ENCODE measurements around the gene SLC35B3.

SLC35B3 gene

DNA sequence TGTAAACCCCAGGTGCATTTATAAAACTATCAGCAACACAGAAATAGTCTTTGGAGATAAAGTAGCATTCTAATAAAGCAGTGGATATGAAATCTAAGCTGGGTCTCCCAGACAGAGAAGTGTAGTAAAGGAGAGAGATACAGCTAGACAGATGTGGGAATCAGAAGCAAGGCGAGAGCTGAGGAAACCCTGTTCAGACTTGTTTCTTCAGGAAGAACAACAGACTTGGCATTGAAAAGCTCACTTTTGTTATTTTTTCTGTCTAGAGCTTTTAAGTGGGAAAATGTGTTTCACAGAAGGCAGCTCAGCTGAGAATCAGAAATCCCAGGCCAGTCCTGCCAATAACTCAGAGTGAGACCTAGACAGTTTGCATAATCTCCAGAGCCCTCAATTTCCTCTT is 52.9 kb downstream of the SLC35B3 start:
- no peak for ATAC-seq
- no peak for TF ChIP-seq ARNTL (CRISPR knock-in tag; IDR thresholded peaks at IDR 0.05; ENCODE audit: borderline replicate concordance, low read depth)
- no peak for TF ChIP-seq CSDC2 (CRISPR knock-in tag; IDR thresholded peaks at IDR 0.05)
- TF ChIP-seq ZNF8 (CRISPR knock-in tag; IDR thresholded peaks at IDR 0.05), result no peak
- no peak for TF ChIP-seq ZNF565 (CRISPR knock-in tag; conservative IDR thresholded peaks at IDR 0.05; ENCODE audit: low read depth)
- TF ChIP-seq ISL1 (CRISPR knock-in tag; IDR thresholded peaks at IDR 0.05), result no peak
- TF ChIP-seq, protein P1, sequence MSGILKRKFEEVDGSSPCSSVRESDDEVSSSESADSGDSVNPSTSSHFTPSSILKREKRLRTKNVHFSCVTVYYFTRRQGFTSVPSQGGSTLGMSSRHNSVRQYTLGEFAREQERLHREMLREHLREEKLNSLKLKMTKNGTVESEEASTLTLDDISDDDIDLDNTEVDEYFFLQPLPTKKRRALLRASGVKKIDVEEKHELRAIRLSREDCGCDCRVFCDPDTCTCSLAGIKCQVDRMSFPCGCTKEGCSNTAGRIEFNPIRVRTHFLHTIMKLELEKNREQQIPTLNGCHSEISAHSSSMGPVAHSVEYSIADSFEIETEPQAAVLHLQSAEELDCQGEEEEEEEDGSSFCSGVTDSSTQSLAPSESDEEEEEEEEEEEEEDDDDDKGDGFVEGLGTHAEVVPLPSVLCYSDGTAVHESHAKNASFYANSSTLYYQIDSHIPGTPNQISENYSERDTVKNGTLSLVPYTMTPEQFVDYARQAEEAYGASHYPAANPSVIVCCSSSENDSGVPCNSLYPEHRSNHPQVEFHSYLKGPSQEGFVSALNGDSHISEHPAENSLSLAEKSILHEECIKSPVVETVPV (CRISPR knock-in tag; IDR thresholded peaks at IDR 0.05), result no peak
- TF ChIP-seq TOX (CRISPR knock-in tag; IDR thresholded peaks at IDR 0.05; ENCODE audit: borderline replicate concordance), result no peak
- TF ChIP-seq SNAI2 (CRISPR knock-in tag; IDR thresholded peaks at IDR 0.05), result no peak
- no peak for TF ChIP-seq OSR1 (CRISPR knock-in tag; IDR thresholded peaks at IDR 0.05)
- no peak for TF ChIP-seq ZC3H10 (CRISPR knock-in tag; IDR thresholded peaks at IDR 0.05)
- no peak for TF ChIP-seq BACH2 (CRISPR knock-in tag; IDR thresholded peaks at IDR 0.05; ENCODE audit: borderline replicate concordance)
- TF ChIP-seq, protein P2, sequence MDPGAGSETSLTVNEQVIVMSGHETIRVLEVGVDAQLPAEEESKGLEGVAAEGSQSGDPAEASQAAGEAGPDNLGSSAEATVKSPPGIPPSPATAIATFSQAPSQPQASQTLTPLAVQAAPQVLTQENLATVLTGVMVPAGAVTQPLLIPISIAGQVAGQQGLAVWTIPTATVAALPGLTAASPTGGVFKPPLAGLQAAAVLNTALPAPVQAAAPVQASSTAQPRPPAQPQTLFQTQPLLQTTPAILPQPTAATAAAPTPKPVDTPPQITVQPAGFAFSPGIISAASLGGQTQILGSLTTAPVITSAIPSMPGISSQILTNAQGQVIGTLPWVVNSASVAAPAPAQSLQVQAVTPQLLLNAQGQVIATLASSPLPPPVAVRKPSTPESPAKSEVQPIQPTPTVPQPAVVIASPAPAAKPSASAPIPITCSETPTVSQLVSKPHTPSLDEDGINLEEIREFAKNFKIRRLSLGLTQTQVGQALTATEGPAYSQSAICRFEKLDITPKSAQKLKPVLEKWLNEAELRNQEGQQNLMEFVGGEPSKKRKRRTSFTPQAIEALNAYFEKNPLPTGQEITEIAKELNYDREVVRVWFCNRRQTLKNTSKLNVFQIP (CRISPR knock-in tag; IDR thresholded peaks at IDR 0.05; ENCODE audit: borderline replicate concordance, low read depth), result no peak
- TF ChIP-seq RARB (CRISPR knock-in tag; IDR thresholded peaks at IDR 0.05), result no peak
- no peak for TF ChIP-seq TCF4 (CRISPR knock-in tag; IDR thresholded peaks at IDR 0.05; ENCODE audit: borderline replicate concordance)
- no peak for TF ChIP-seq ZFP30 (CRISPR knock-in tag; IDR thresholded peaks at IDR 0.05)
- TF ChIP-seq ESRRG (CRISPR knock-in tag; IDR thresholded peaks at IDR 0.05), result no peak
- no peak for TF ChIP-seq GLIS3 (CRISPR knock-in tag; IDR thresholded peaks at IDR 0.05)
- TF ChIP-seq, protein P3, sequence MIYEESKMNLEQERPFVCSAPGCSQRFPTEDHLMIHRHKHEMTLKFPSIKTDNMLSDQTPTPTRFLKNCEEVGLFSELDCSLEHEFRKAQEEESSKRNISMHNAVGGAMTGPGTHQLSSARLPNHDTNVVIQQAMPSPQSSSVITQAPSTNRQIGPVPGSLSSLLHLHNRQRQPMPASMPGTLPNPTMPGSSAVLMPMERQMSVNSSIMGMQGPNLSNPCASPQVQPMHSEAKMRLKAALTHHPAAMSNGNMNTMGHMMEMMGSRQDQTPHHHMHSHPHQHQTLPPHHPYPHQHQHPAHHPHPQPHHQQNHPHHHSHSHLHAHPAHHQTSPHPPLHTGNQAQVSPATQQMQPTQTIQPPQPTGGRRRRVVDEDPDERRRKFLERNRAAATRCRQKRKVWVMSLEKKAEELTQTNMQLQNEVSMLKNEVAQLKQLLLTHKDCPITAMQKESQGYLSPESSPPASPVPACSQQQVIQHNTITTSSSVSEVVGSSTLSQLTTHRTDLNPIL (CRISPR knock-in tag; IDR thresholded peaks at IDR 0.05; ENCODE audit: low read depth), result no peak
- TF ChIP-seq, protein P4, sequence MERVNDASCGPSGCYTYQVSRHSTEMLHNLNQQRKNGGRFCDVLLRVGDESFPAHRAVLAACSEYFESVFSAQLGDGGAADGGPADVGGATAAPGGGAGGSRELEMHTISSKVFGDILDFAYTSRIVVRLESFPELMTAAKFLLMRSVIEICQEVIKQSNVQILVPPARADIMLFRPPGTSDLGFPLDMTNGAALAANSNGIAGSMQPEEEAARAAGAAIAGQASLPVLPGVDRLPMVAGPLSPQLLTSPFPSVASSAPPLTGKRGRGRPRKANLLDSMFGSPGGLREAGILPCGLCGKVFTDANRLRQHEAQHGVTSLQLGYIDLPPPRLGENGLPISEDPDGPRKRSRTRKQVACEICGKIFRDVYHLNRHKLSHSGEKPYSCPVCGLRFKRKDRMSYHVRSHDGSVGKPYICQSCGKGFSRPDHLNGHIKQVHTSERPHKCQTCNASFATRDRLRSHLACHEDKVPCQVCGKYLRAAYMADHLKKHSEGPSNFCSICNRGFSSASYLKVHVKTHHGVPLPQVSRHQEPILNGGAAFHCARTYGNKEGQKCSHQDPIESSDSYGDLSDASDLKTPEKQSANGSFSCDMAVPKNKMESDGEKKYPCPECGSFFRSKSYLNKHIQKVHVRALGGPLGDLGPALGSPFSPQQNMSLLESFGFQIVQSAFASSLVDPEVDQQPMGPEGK (CRISPR knock-in tag; IDR thresholded peaks at IDR 0.05; ENCODE audit: borderline replicate concordance), result no peak
- TF ChIP-seq, protein P5, sequence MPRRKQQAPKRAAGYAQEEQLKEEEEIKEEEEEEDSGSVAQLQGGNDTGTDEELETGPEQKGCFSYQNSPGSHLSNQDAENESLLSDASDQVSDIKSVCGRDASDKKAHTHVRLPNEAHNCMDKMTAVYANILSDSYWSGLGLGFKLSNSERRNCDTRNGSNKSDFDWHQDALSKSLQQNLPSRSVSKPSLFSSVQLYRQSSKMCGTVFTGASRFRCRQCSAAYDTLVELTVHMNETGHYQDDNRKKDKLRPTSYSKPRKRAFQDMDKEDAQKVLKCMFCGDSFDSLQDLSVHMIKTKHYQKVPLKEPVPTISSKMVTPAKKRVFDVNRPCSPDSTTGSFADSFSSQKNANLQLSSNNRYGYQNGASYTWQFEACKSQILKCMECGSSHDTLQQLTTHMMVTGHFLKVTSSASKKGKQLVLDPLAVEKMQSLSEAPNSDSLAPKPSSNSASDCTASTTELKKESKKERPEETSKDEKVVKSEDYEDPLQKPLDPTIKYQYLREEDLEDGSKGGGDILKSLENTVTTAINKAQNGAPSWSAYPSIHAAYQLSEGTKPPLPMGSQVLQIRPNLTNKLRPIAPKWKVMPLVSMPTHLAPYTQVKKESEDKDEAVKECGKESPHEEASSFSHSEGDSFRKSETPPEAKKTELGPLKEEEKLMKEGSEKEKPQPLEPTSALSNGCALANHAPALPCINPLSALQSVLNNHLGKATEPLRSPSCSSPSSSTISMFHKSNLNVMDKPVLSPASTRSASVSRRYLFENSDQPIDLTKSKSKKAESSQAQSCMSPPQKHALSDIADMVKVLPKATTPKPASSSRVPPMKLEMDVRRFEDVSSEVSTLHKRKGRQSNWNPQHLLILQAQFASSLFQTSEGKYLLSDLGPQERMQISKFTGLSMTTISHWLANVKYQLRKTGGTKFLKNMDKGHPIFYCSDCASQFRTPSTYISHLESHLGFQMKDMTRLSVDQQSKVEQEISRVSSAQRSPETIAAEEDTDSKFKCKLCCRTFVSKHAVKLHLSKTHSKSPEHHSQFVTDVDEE (CRISPR knock-in tag; IDR thresholded peaks at IDR 0.05), result no peak

DNA sequence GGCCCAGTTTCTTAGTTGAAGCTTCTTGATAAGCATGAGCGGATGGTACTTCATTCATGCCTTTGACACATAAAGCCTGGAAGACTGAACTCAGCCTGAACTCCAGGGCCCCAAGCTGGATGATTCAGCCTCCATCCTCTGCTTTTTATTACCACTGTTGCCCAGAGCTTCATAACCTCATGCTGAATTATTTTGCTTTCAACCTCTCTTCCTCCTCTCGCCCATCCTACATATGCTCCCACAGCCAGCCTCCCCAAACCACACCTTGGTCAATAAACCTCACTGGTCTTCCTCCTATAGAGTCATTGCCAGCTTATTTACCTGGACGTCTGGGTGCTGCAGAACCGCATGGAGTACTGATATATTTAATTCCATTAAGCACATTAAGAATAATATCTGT is 59.4 kb downstream of the SLC35B3 start:
- ATAC-seq, result no peak
- no peak for TF ChIP-seq ZFP30 (CRISPR knock-in tag; IDR thresholded peaks at IDR 0.05)
